Osteocyte (in vitro differentiated cells): ENCODE measurements around the gene NCAPD2. TPM values are rescaled to one million over a fixed set of nuclear protein-coding genes. Genes with fewer than 3 reads are reported as not detected.
A peak's percentile ranks its signal among the peaks of the same experiment; 100 is the strongest.

Experiments
- DNase-seq: peaks from one replicate; pipeline ENCODE4 v3.0.0; 2021; ENCODE audit warnings: mixed read lengths; ENCODE audit not compliant: unreplicated experiment; ENCODE audit errors: extremely low spot score
- H3K27ac Mint-ChIP-seq: one replicate; pipeline ENCODE4 v1.8.0; 2021; ENCODE audit warnings: mild to moderate bottlenecking, mixed read lengths; ENCODE audit not compliant: unreplicated experiment
- H3K27me3 Mint-ChIP-seq: one replicate; pipeline ENCODE4 v1.8.0; 2021; ENCODE audit warnings: mixed read lengths; ENCODE audit not compliant: unreplicated experiment
- H3K36me3 Mint-ChIP-seq: one replicate; pipeline ENCODE4 v1.8.0; 2021; ENCODE audit warnings: mixed read lengths; ENCODE audit not compliant: unreplicated experiment
- H3K4me1 Mint-ChIP-seq: one replicate; pipeline ENCODE4 v1.8.0; 2021; ENCODE audit warnings: mixed read lengths; ENCODE audit not compliant: unreplicated experiment
- H3K4me3 Mint-ChIP-seq: one replicate; pipeline ENCODE4 v1.8.0; 2021; ENCODE audit warnings: mild to moderate bottlenecking, moderate library complexity, mixed read lengths; ENCODE audit not compliant: unreplicated experiment
- H3K9me3 Mint-ChIP-seq: one replicate; pipeline ENCODE4 v1.8.0; 2021; ENCODE audit warnings: mixed read lengths; ENCODE audit not compliant: unreplicated experiment
- CTCF ChIP-seq: fragments of 200-600 bp; sonication (generic); IDR thresholded peaks from 2 replicates; pipeline ENCODE4 v1.5.0; 2021; ENCODE audit warnings: antibody characterized with exemption, mild to moderate bottlenecking, moderate library complexity
- total RNA-seq: library from RNA; stranded (reverse); gene quantifications from 2 replicates; pipeline ENCODE4 v1.2.1, GENCODE V29; 2021

Gene NCAPD2
- total RNA-seq, 1 donor from 2014 or later: 36.9 TPM

GRCh38 chr12:6551496-6552139, 57.7 kb downstream of the NCAPD2 start:
- no peak for TF ChIP-seq CTCF
- H3K36me3 Mint-ChIP-seq: peaks cover 8% of the 10 kb centered on the region
- no peak for DNase-seq
- peak overlapping the region; percentile 96 for H3K27ac Mint-ChIP-seq
- H3K4me1 Mint-ChIP-seq: peaks cover 69% of the 10 kb centered on the region
- peak overlapping the region; percentile 84 for H3K4me3 Mint-ChIP-seq
- no peaks in the 10 kb centered on the region for H3K27me3 Mint-ChIP-seq
- no peaks in the 10 kb centered on the region for H3K9me3 Mint-ChIP-seq

- H3K4me1 Mint-ChIP-seq: peaks cover 68% of the 10 kb centered on the region
- no peak for DNase-seq
- peaks cover 7% of the 10 kb centered on the region for H3K36me3 Mint-ChIP-seq
- peak overlapping the region; percentile 84 for H3K4me3 Mint-ChIP-seq
- H3K9me3 Mint-ChIP-seq: no peaks in the 10 kb centered on the region
- no peak for TF ChIP-seq CTCF
- peak overlapping the region; percentile 96 for H3K27ac Mint-ChIP-seq
- no peaks in the 10 kb centered on the region for H3K27me3 Mint-ChIP-seq
Measured at GRCh38 chr12:6552140-6552551, 58.2 kb downstream of the NCAPD2 start.

GRCh38 chr12:6553051-6553868, 59.4 kb downstream of the NCAPD2 start:
- Mint-ChIP-seq H3K4me3 (peak overlapping the region; percentile 84), H3K27ac (peak overlapping the region; percentile 96), H3K4me1 (peaks cover 58% of the 10 kb centered on the region), H3K9me3 (no peaks in the 10 kb centered on the region), H3K36me3 (peaks cover 4% of the 10 kb centered on the region), H3K27me3 (no peaks in the 10 kb centered on the region)
- no peak for TF ChIP-seq CTCF
- DNase-seq: no peak

GRCh38 chr12:6554168-6555017, 60.5 kb downstream of the NCAPD2 start:
- peak; percentile 92 for DNase-seq
- Mint-ChIP-seq H3K36me3 (peaks cover 3% of the 10 kb centered on the region), H3K4me3 (peak overlapping the region; percentile 84), H3K9me3 (no peaks in the 10 kb centered on the region), H3K27ac (peak overlapping the region; percentile 96), H3K4me1 (peaks cover 47% of the 10 kb centered on the region), H3K27me3 (no peaks in the 10 kb centered on the region)
- TF ChIP-seq CTCF: peak; percentile 64
